ENCODE results near the gene SMARCE1.

DNA sequence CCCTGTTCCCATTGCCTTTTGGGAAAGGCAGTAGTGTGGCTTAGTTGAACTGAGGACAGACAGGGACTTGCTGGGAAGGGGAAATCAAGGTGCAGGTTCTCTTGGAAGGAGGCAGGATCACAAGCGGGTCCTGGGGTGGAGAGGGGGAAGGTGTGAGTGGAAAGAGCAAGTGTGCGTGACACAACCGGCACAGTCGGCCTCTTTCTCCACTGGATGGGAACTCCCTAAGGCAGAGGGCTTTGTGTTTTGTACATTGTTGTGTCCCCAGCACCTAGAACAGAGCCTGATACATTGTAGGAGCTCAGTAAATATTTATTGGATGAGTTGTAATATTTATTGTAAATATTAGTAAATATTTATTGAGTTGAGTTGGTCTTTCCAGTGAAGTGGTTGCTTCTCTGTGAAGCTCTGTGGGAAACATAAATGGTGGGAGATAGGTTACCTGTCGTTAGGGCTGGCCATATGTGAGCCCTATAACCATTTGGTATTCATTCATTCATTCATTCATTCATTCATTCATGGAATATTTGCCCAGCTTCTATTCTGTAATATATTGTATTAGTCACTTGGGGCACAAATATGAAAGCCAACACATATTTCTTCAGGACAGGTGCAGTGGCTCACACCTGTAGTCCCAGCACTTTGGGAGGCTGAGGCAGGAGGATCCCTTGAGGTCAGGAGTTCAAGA lies 34.0 kb downstream of the SMARCE1 start:
- TF ChIP-seq POLR2A (IDR thresholded peaks at IDR 0.05; ENCODE audit: low read length) (no peak), GATA1 (IDR thresholded peaks at IDR 0.05; ENCODE audit: low read depth, low read length) (no peak)
